GM18868 (cell line): Measurements from ENCODE around the gene ZNF497.
"Not testable (repeated sequence)": the region's sequence is repeated elsewhere in the genome, so short reads cannot be mapped to it uniquely, and the experiment has no call there.

Source experiments
- ATAC-seq: cut with Tn5 transposase; IDR thresholded peaks from one replicate; pipeline ENCODE4 v1.9.1; 2021; ENCODE audit warnings: mild to moderate bottlenecking, moderate library complexity; ENCODE audit not compliant: unreplicated experiment

Gene ZNF497

GRCh38 chr19:58318297-58318696 is 44.3 kb downstream of the ZNF497 start:
- ATAC-seq = no peak

- no peak for ATAC-seq
Measured at GRCh38 chr19:58317476-58318072, 45.0 kb downstream of the ZNF497 start.

GRCh38 chr19:58315580-58315979 is 47.0 kb downstream of the ZNF497 start:
- ATAC-seq = no peak

- ATAC-seq = no peak
Measured at GRCh38 chr19:58311345-58311865, 51.1 kb downstream of the ZNF497 start.

GRCh38 chr19:58310685-58311084 is 51.9 kb downstream of the ZNF497 start:
- not testable (repeated sequence) for ATAC-seq

GRCh38 chr19:58307736-58308135 is 54.8 kb downstream of the ZNF497 start:
- no peak for ATAC-seq

- ATAC-seq = no peak
Measured at GRCh38 chr19:58305932-58306323, 56.6 kb downstream of the ZNF497 start.

GRCh38 chr19:58305065-58305931 is 57.3 kb downstream of the ZNF497 start, which contains the start of gene ERVK3-1:
ERVK3-1 (plus strand) TSS chr19:58305377; CDS start chr19:58312169, 6,792 bp downstream.
- peak; percentile 97 for ATAC-seq

- no peak for ATAC-seq
Measured at GRCh38 chr19:58304748-58305064, 57.8 kb downstream of the ZNF497 start.
